ENCODE results near the gene TNS3. TPM values are rescaled to one million over a fixed set of nuclear protein-coding genes. Genes with fewer than 3 reads are reported as not detected.
A peak's percentile ranks its signal among the peaks of the same experiment; 100 is the strongest.

TNS3 gene
- total and polyA plus RNA-seq, 2 of the 13 experiments (the other 11 are each of a cell fraction or from before 2014, with no cell fraction given), result 52.9 to 55.7 TPM

DNA sequence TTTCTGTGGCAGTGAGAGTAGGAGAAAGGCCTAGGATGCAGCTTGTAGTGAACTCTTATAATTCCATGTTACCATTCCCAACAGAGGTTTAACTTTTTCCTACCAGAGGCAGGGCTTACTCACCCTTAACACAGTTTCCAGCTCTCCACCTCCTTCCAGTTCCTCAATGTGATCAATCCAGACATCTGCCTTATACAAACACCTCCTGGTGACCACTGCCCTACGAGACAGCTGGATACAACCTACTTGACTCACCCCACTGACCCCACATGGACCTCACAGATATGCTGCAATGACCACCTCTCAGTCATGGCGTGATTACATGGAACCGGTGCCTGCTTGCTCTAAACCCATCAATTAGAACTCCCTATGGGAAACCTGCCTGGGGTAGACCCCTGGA, 326.5 kb downstream of the TNS3 start (continued):
- TF ChIP-seq FUBP1 (CRISPR knock-in tag; IDR thresholded peaks at IDR 0.05; ENCODE audit: borderline replicate concordance) (no peak), NKX3-1 (CRISPR knock-in tag; IDR thresholded peaks at IDR 0.05) (no peak), ZNF879 (CRISPR knock-in tag; IDR thresholded peaks at IDR 0.05) (no peak)

DNA sequence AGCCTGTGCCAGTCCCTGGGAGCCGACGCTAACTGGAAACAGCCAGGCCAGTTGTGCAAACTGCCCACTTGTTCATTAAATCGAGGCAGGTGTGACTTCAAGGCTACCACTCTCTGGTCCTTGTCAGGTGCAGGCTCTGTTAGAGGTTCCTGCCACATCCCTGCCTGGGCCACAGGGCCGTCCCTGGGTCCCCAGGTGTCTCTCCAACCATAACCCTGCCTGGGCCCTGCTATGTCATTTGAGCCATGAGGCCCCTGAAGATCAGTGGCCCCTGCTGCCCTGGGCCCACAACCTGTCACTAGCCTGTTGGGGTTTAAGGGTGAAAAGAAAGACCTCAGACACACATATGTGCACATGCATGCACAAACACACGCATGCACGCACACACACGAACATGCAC, 326.9 kb downstream of the TNS3 start:
- Histone ChIP-seq H2AFZ (ENCODE audit: low read length) (no peak overlapping the region), H3K4me3 (replicated peaks in 1 of 3; ENCODE audit: insufficient read depth in 1 of 3, low read depth in 2 of 3, low read length in 3 of 3) (0 out of 6 replicates have a peak overlapping the region, but pooled peaks of 1 of the 3 experiments have one; percentile 73), H3K4me2 (ENCODE audit: low read depth, low read length) (peak overlapping the region; percentile 93), H4K20me1 (ENCODE audit: insufficient read depth, low read length) (no peaks in the 10 kb centered on the region), H3K27ac (ENCODE audit: extremely low read length, insufficient read depth, low read length) (no peak overlapping the region), H3K9me3 (ENCODE audit: low read length) (no peaks in the 10 kb centered on the region), H3K79me2 (ENCODE audit: insufficient read depth, low read length) (no peaks in the 10 kb centered on the region), H3K36me3 (replicated peaks in 1 of 2; ENCODE audit: control insufficient read depth in 1 of 2, insufficient read depth in 2 of 2, low read length in 2 of 2) (no peaks in the 10 kb centered on the region), H3K27me3 (ENCODE audit: control insufficient read depth in 1 of 2, insufficient read depth in 2 of 2, low read length in 2 of 2) (peaks cover 0 to 30% of the 10 kb centered on the region in 2 experiments; a peak in 4 of 5 replicates), H3K4me1 (ENCODE audit: insufficient read depth, low read length) (peaks cover 15% of the 10 kb centered on the region; the same call in 1 of the 2 replicates), H3K9ac (ENCODE audit: insufficient read depth, low read depth, low read length) (no peak overlapping the region)
- intact Hi-C loops (cut with micrococcal nuclease; ENCODE audit: unreplicated experiment), result no loop called here
- no TSS peak for BruUV-seq (replicated peaks)
- ChIA-PET CTCF (ENCODE audit: low intra/inter-chr PET ratio, low total read pairs) (no interaction called here), POLR2A (no interaction called here)
- WGBS (ENCODE audit: low lambda C conversion rate), result 61% methylated on average over 6 of the region's 7 CpGs
- ATAC-seq (no peak), FAIRE-seq (no peak), DNase-seq (ENCODE audit: low spot score) (no peak)
- in situ Hi-C loops (cut with HindIII; ENCODE audit: extremely low pct_ligation_motif_present, low pct_unique_long_range_greater_than_20kb), result loop anchor here (25.0 kb wide), 1 partner anchor 857 kb away; no protein-coding TSS in a partner anchor
- TF ChIP-seq, protein P1, sequence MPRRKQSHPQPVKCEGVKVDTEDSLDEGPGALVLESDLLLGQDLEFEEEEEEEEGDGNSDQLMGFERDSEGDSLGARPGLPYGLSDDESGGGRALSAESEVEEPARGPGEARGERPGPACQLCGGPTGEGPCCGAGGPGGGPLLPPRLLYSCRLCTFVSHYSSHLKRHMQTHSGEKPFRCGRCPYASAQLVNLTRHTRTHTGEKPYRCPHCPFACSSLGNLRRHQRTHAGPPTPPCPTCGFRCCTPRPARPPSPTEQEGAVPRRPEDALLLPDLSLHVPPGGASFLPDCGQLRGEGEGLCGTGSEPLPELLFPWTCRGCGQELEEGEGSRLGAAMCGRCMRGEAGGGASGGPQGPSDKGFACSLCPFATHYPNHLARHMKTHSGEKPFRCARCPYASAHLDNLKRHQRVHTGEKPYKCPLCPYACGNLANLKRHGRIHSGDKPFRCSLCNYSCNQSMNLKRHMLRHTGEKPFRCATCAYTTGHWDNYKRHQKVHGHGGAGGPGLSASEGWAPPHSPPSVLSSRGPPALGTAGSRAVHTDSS (CRISPR knock-in tag; conservative IDR thresholded peaks at IDR 0.05), result no peak
- TF ChIP-seq ZNF569 (CRISPR knock-in tag; IDR thresholded peaks at IDR 0.05; ENCODE audit: borderline replicate concordance), result no peak
- TF ChIP-seq, protein P2, sequence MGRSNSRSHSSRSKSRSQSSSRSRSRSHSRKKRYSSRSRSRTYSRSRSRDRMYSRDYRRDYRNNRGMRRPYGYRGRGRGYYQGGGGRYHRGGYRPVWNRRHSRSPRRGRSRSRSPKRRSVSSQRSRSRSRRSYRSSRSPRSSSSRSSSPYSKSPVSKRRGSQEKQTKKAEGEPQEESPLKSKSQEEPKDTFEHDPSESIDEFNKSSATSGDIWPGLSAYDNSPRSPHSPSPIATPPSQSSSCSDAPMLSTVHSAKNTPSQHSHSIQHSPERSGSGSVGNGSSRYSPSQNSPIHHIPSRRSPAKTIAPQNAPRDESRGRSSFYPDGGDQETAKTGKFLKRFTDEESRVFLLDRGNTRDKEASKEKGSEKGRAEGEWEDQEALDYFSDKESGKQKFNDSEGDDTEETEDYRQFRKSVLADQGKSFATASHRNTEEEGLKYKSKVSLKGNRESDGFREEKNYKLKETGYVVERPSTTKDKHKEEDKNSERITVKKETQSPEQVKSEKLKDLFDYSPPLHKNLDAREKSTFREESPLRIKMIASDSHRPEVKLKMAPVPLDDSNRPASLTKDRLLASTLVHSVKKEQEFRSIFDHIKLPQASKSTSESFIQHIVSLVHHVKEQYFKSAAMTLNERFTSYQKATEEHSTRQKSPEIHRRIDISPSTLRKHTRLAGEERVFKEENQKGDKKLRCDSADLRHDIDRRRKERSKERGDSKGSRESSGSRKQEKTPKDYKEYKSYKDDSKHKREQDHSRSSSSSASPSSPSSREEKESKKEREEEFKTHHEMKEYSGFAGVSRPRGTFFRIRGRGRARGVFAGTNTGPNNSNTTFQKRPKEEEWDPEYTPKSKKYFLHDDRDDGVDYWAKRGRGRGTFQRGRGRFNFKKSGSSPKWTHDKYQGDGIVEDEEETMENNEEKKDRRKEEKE (IDR thresholded peaks at IDR 0.05), result no peak
- no peak for TF ChIP-seq ZNF337 (CRISPR knock-in tag; IDR thresholded peaks at IDR 0.05; ENCODE audit: borderline replicate concordance, low read depth)
- TF ChIP-seq ZBTB7A (CRISPR knock-in tag; IDR thresholded peaks at IDR 0.05), result no peak
- TF ChIP-seq NAIF1 (CRISPR knock-in tag; IDR thresholded peaks at IDR 0.05; ENCODE audit: borderline replicate concordance), result no peak

All from HepG2 (cell line).